Cardiac fibroblast (primary cell): ENCODE results near the gene TERT.

Experiments
- DNase-seq, 2 donors: peaks; one replicate each; pipeline versions ENCODE4 v3.0.0 to v3.0.0-alpha.2; 2010; ENCODE audit warnings: low read depth in 2 of 2
- H3K4me3 ChIP-seq, 2 donors: replicated peaks in 1 of 2; 1 replicate in 1 of 2; 2 replicates in 1 of 2; pipeline ENCODE4 v1.5.1; 2011; ENCODE audit warnings: low read depth in 2 of 2, low read length in 2 of 2, mild to moderate bottlenecking in 2 of 2, moderate library complexity in 1 of 2
- CTCF ChIP-seq: IDR thresholded peaks from one replicate; pipeline ENCODE4 v1.5.1; 2011; ENCODE audit warnings: low read depth, mild to moderate bottlenecking, low read length, inconsistent platforms

The TERT gene

GRCh38 chr5:1298723-1299510 is 4.0 kb upstream of the TERT start:
- no peak overlapping the region for H3K4me3 ChIP-seq
- DNase-seq, result no peak
- TF ChIP-seq CTCF, result no peak

DNA sequence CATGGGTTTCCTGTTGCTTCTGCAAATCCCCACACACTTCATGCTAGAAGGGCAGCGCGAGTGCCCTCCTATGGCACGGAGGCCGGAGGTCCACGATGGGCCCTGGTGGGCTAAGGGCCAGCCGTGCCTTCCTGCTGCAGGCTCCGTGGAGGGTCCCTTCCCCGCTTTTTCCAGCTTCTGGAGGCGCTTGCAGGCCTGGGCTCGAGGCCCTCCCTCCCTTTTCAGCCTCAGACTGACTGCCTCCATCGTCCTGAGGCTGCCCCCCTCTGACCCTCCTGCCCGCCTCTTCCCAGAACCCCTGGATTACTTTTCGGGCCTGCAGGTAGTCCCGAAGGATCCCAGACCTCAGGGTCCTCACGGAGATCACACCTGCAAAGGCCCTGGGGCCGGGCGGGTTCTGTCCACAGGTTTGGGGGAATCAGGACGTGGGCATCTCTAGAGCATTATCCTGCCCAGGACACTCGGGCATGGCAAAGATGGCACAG is 3.2 kb upstream of the TERT start:
- no peak for TF ChIP-seq CTCF
- DNase-seq, result no peak
- H3K4me3 ChIP-seq, result no peak overlapping the region

GRCh38 chr5:1297243-1297642 is 2.4 kb upstream of the TERT start:
- no peak overlapping the region for H3K4me3 ChIP-seq
- no peak for DNase-seq

DNA sequence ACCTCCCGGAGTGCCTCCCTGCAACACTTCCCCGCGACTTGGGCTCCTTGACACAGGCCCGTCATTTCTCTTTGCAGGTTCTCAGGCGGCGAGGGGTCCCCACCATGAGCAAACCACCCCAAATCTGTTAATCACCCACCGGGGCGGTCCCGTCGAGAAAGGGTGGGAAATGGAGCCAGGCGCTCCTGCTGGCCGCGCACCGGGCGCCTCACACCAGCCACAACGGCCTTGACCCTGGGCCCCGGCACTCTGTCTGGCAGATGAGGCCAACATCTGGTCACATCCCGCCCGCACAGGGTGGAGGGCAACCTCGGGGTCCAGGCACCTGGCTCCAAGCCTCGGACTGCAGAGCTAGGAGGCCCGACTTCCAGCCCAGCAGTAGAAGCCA is 776 bp upstream of the TERT start:
- DNase-seq, result no peak
- no peak for TF ChIP-seq CTCF
- no peak overlapping the region for H3K4me3 ChIP-seq

More at GRCh38 chr5:1297243-1297642, 2.4 kb upstream of the TERT start:
- TF ChIP-seq CTCF, result no peak

GRCh38 chr5:1294206-1294834 is 548 bp downstream of the TERT start:
- TF ChIP-seq CTCF, result no peak
- DNase-seq, result no peak
- H3K4me3 ChIP-seq, result no peak overlapping the region

- no peak for TF ChIP-seq CTCF
- no peak for DNase-seq
- no peak overlapping the region for H3K4me3 ChIP-seq
These were observed 1.3 kb downstream of the TERT start for GRCh38 chr5:1293416-1294205.
